K562 (cell line): ENCODE data around the gene P3H4.

Source experiments
- ARID3B ChIP-seq: fragments of 250-450 bp; sonication (Bioruptor Pico); IDR thresholded peaks from 2 replicates; pipeline ENCODE4 v1.4.0; 2020; ENCODE audit warnings: borderline replicate concordance
- EZH2 ChIP-seq: IDR thresholded peaks from 2 replicates; pipeline ENCODE4 v1.6.1; 2012; ENCODE audit warnings: low read depth, mild to moderate bottlenecking, inconsistent platforms, low read length, borderline replicate concordance
- HDAC6 ChIP-seq: IDR thresholded peaks from 2 replicates; pipeline ENCODE4 v1.6.1; 2012; ENCODE audit warnings: low read depth, mild to moderate bottlenecking, control low read depth, inconsistent platforms, low read length, moderate library complexity
- JUND ChIP-seq, 2 experiments: IDR thresholded peaks; 2 replicates in 1 of 2; 3 replicates in 1 of 2; pipeline ENCODE4 v1.6.1; 2011; ENCODE audit warnings: borderline replicate concordance in 2 of 2, low read depth in 2 of 2, low read length in 2 of 2, improper control_type of control experiment in 1 of 2, missing biosample characterization in 1 of 2, missing genetic modification characterization in 1 of 2, missing genetic modification reagents in 1 of 2
- RFX5 ChIP-seq: IDR thresholded peaks from 2 replicates; pipeline ENCODE4 v1.6.1; 2011; ENCODE audit warnings: low read depth, mild to moderate bottlenecking, improper control_type of control experiment, low read length
- SETDB1 ChIP-seq: IDR thresholded peaks from one replicate; pipeline ENCODE4 v1.6.1; 2012; ENCODE audit warnings: low read length, control low read depth, inconsistent platforms
- ZNF717 ChIP-seq: fragments of 250-450 bp; sonication (Bioruptor Pico); IDR thresholded peaks from 2 replicates; pipeline ENCODE4 v1.5.0; 2021
- TF ChIP-seq, protein P1 (sequence below), 3 experiments: IDR thresholded peaks in 2 of 3; conservative IDR thresholded peaks in 1 of 3; 2 replicates each; pipeline ENCODE4 v1.5.1; 2011 to 2012; ENCODE audit warnings: low read length in 3 of 3, mild to moderate bottlenecking in 3 of 3, control low read depth in 2 of 3, improper control_type of control experiment in 1 of 3, inconsistent platforms in 1 of 3, low read depth in 1 of 3, mixed read lengths in 1 of 3, moderate library complexity in 1 of 3; ENCODE audit not compliant: insufficient read depth in 2 of 3

GRCh38 chr17:41792845-41793783, 18.6 kb downstream of the P3H4 start:
- TF ChIP-seq EZH2 (no peak), ZNF717 (CRISPR knock-in tag) (no peak), HDAC6 (no peak), ARID3B (CRISPR knock-in tag) (no peak), RFX5 (no peak), JUND (IDR thresholded peaks at IDR 0.05; ENCODE audit: borderline replicate concordance, low read depth, low read length) (peak; percentile 35), JUND (tag; IDR thresholded peaks at IDR 0.05; ENCODE audit: borderline replicate concordance, low read depth, low read length) (no peak; the same call in 2 of the 3 replicates), SETDB1 (no peak)
- TF ChIP-seq, protein P1, sequence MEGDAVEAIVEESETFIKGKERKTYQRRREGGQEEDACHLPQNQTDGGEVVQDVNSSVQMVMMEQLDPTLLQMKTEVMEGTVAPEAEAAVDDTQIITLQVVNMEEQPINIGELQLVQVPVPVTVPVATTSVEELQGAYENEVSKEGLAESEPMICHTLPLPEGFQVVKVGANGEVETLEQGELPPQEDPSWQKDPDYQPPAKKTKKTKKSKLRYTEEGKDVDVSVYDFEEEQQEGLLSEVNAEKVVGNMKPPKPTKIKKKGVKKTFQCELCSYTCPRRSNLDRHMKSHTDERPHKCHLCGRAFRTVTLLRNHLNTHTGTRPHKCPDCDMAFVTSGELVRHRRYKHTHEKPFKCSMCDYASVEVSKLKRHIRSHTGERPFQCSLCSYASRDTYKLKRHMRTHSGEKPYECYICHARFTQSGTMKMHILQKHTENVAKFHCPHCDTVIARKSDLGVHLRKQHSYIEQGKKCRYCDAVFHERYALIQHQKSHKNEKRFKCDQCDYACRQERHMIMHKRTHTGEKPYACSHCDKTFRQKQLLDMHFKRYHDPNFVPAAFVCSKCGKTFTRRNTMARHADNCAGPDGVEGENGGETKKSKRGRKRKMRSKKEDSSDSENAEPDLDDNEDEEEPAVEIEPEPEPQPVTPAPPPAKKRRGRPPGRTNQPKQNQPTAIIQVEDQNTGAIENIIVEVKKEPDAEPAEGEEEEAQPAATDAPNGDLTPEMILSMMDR (IDR thresholded peaks at IDR 0.05 in 2 of 3, conservative IDR thresholded peaks at IDR 0.05 in 1 of 3; ENCODE audit: insufficient read depth in 2 of 3, low read depth in 1 of 3, low read length in 3 of 3) = no peak
